ENCODE data around the gene ATXN10.
"Not testable (repeated sequence)": the region's sequence is repeated elsewhere in the genome, so short reads cannot be mapped to it uniquely, and the experiment has no call there.

Gene ATXN10

DNA sequence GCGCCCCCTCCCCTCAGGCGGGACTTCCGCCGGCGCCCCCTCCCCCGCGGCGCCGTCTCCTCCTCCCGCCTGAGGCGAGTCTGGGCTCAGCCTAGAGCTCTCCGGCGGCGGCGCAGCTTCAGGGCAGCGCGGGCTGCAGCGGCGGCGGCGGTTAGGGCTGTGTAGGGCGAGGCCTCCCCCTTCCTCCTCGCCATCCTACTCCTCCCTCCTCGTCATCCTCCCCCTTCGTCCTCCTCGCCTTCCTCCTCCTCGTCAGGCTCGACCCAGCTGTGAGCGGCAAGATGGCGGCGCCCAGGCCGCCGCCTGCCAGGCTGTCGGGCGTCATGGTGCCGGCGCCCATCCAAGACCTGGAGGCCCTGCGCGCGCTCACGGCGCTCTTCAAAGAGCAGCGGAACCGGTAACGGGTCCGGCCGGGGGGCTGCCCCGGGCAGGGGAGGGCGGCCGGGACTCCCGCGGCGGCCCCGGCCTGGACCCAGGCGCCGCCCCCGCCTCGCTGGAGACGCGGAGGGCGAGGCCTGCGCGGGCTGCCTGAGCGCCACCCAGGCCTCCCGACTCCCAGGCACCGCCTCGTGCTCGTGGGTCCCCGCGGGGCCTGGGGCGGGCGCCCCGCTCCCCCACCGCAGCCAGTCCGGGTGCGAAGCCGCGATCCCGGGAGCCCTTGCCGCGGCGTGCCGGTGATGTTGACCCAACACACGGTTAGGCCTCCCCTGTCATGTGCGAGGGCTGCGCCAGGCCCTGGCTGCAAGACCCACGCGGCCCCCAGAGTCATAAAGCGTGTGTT lies at the start of gene ATXN10:
TSS of gene ATXN10 (plus strand) at position 52 of the 781 bp plus-strand sequence. CDS start at position 282, 230 bp downstream.
- Histone ChIP-seq H3K4me2 (ENCODE audit: low read depth, low read length, poor library complexity, severe bottlenecking) (peak within 1 kb of the TSS; percentile 74), H3K27me3 (ENCODE audit: low read length) (no peaks in the 10 kb centered on the region), H3K79me2 (ENCODE audit: insufficient read depth, low read length) (peaks cover 58% of the 10 kb centered on the region), H3F3A (ENCODE audit: insufficient read depth) (peaks cover 9% of the 10 kb centered on the region; the same call in 1 of the 2 replicates), H3K9me2 (replicated peaks; ENCODE audit: insufficient read depth, low read length) (no peaks in the 10 kb centered on the region), H3K27ac (ENCODE audit: low read depth, low read length) (peak within 1 kb of the TSS; percentile 64), H2AFZ (ENCODE audit: low read depth, low read length, severe bottlenecking) (peak within 1 kb of the TSS; percentile 82), H4K20me1 (ENCODE audit: low read depth, low read length) (peaks cover 6% of the 10 kb centered on the region; the same call in 1 of the 2 replicates), H3K9me3 (ENCODE audit: insufficient read depth, low read length) (no peaks in the 10 kb centered on the region), H3K36me3 (ENCODE audit: low read length) (no peaks in the 10 kb centered on the region), H3K4me3 (ENCODE audit: insufficient read depth, low read length, poor library complexity, severe bottlenecking) (peak within 1 kb of the TSS; percentile 65), H3K9ac (ENCODE audit: low read length) (peak within 1 kb of the TSS; percentile 94)
- TF ChIP-seq CTCF (IDR thresholded peaks at IDR 0.05; ENCODE audit: insufficient read depth, low read length, poor library complexity, severe bottlenecking) (no peak), EZH2phosphoT487 (conservative IDR thresholded peaks at IDR 0.05; ENCODE audit: low read length) (no peak)

DNA sequence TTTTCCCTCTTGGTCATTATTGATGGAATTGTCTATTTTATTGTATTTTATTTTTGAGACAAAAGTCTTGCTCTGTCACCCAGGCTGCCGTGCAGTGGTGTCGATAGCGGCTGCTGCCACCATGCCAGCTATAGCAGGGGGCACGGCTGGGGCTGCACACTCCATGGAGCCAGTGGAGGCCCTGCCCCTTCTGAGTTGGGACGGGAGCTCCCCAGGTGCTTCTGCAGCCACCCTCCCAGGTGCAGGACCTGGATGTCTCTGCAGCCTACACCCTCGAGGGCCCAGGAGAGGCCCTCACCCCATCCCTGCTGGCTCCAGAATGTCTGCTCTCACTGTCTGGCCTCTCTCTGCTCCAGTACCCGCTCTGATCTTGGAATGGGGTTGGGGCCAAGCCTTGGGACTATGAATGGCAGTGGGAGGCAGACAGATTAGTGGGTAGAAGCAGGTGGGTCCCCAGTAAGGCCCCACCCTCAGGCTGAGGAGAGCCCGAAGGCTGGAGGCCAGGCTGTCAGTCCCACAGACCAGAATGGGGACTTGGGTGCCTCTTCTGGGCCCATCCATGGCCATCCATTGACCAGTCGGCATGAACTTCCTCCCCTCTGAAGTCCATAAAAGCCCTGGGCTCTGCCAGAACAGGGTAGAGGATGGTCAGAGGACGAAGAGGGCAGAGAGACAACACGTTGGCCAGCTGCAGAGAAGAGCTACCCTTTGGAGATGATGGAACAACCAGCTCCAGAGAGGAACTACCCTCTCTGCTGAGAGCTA lies 49.6 kb upstream of the ATXN10 start:
- Histone ChIP-seq H3K27ac (ENCODE audit: low read depth, low read length) (no peak overlapping the region), H3K4me2 (ENCODE audit: low read depth, low read length, poor library complexity, severe bottlenecking) (no peak overlapping the region), H3K79me2 (ENCODE audit: insufficient read depth, low read length) (no peaks in the 10 kb centered on the region), H3K9ac (ENCODE audit: low read length) (no peak overlapping the region), H3K9me2 (replicated peaks; ENCODE audit: insufficient read depth, low read length) (no peaks in the 10 kb centered on the region), H4K20me1 (ENCODE audit: low read depth, low read length) (no peaks in the 10 kb centered on the region), H3K4me3 (ENCODE audit: insufficient read depth, low read length, poor library complexity, severe bottlenecking) (no peak overlapping the region), H3K27me3 (ENCODE audit: low read length) (no peaks in the 10 kb centered on the region), H3K9me3 (ENCODE audit: insufficient read depth, low read length) (no peaks in the 10 kb centered on the region), H3F3A (ENCODE audit: insufficient read depth) (no peaks in the 10 kb centered on the region), H3K36me3 (ENCODE audit: low read length) (no peaks in the 10 kb centered on the region), H2AFZ (ENCODE audit: low read depth, low read length, severe bottlenecking) (no peak overlapping the region)
- TF ChIP-seq EZH2phosphoT487 (conservative IDR thresholded peaks at IDR 0.05; ENCODE audit: low read length) (no peak), CTCF (IDR thresholded peaks at IDR 0.05; ENCODE audit: insufficient read depth, low read length, poor library complexity, severe bottlenecking) (no peak)

GRCh38 chr22:45623464-45624145 lies 48.0 kb upstream of the ATXN10 start:
- not testable (repeated sequence) for H3K36me3 ChIP-seq (ENCODE audit: low read length); H3K9me2 ChIP-seq (replicated peaks; ENCODE audit: insufficient read depth, low read length); H4K20me1 ChIP-seq (ENCODE audit: low read depth, low read length); H3K9ac ChIP-seq (ENCODE audit: low read length); H2AFZ ChIP-seq (ENCODE audit: low read depth, low read length, severe bottlenecking); H3K9me3 ChIP-seq (ENCODE audit: insufficient read depth, low read length); H3K4me2 ChIP-seq (ENCODE audit: low read depth, low read length, poor library complexity, severe bottlenecking); H3F3A ChIP-seq (ENCODE audit: insufficient read depth); H3K27me3 ChIP-seq (ENCODE audit: low read length); H3K27ac ChIP-seq (ENCODE audit: low read depth, low read length); H3K4me3 ChIP-seq (ENCODE audit: insufficient read depth, low read length, poor library complexity, severe bottlenecking); H3K79me2 ChIP-seq (ENCODE audit: insufficient read depth, low read length)
